K562 (cell line): ENCODE measurements around the gene MAP3K2. TPM values are rescaled to one million over a fixed set of nuclear protein-coding genes. Genes with fewer than 3 reads are reported as not detected.

Experiments
- EHMT2 ChIP-seq: fragments of 450-650 bp; IDR thresholded peaks from 2 replicates; pipeline ENCODE4 v1.6.1; 2018; ENCODE audit warnings: antibody characterized with exemption
- ESRRA ChIP-seq: fragments of 450-650 bp; IDR thresholded peaks from 2 replicates; pipeline ENCODE4 v1.6.1; 2014; ENCODE audit warnings: low read depth, mild to moderate bottlenecking, moderate library complexity, borderline replicate concordance
- HMG20A ChIP-seq: fragments of 450-650 bp; formaldehyde crosslinking; conservative IDR thresholded peaks from 2 replicates; pipeline ENCODE4 v1.4.0; 2020; ENCODE audit warnings: mild to moderate bottlenecking, mixed read lengths
- KLF13 ChIP-seq: fragments of 450-650 bp; IDR thresholded peaks from 2 replicates; pipeline ENCODE4 v1.6.1; 2016; ENCODE audit warnings: missing genetic modification characterization, low read depth, mild to moderate bottlenecking, missing compliant biosample characterization, moderate library complexity, borderline replicate concordance
- MTA1 ChIP-seq: fragments of 450-650 bp; IDR thresholded peaks from 2 replicates; pipeline ENCODE4 v1.6.1; 2017; ENCODE audit warnings: borderline replicate concordance
- RCOR1 ChIP-seq, 2 experiments: IDR thresholded peaks; 2 replicates each; pipeline ENCODE4 v1.6.1; 2012; ENCODE audit warnings: low read depth in 2 of 2, low read length in 2 of 2, borderline replicate concordance in 1 of 2, improper control_type of control experiment in 1 of 2
- TFAM ChIP-seq: fragments of 250-450 bp; sonication (Bioruptor Pico); conservative IDR thresholded peaks from 2 replicates; pipeline ENCODE4 v1.5.0; 2021; ENCODE audit warnings: mild to moderate bottlenecking, moderate library complexity
- ZC3H8 ChIP-seq: fragments of 450-650 bp; IDR thresholded peaks from 2 replicates; pipeline ENCODE4 v1.6.1; 2017
- ZNF23 ChIP-seq: fragments of 250-450 bp; sonication (Bioruptor Pico); IDR thresholded peaks from 2 replicates; pipeline ENCODE4 v1.4.0; 2020; ENCODE audit warnings: mild to moderate bottlenecking
- ZNF507 ChIP-seq: conservative IDR thresholded peaks from 2 replicates; pipeline ENCODE4 v1.6.1; 2017; ENCODE audit warnings: missing genetic modification characterization, missing compliant biosample characterization
- polyA plus RNA-seq, 8 experiments: library from polyadenylated mRNA; depleted of rRNA in 4 of 8; stranded (reverse) in 5 of 8; unstranded in 3 of 8; fragments of >200 nt; fragmentation: Nextera tagmentation in 2 of 8; fragmentation: Illumina TruSeq in 1 of 8; extraction: Ambion mirVana in 2 of 8; extraction: Trizol in 1 of 8; gene quantifications; 2 replicates each; pipeline versions ENCODE4 v1.2.1 to v1.2.3, GENCODE V29; 2011 to 2014; ENCODE audit warnings: inconsistent platforms in 1 of 8, missing spikeins in 1 of 8
- total RNA-seq, 7 experiments: library from RNA; depleted of rRNA in 6 of 7; stranded (reverse); fragments of >200 nt in 6 of 7; fragmentation: Illumina TruSeq in 2 of 7; extraction: Trizol in 2 of 7; gene quantifications; 2 replicates each; pipeline versions ENCODE4 v1.2.1 to v1.2.3, GENCODE V29; 2011 to 2021; ENCODE audit warnings: low replicate concordance in 1 of 7
- TF ChIP-seq, protein P1 (sequence below), 2 experiments: fragments of 450-650 bp in 1 of 2; sonication (generic) in 1 of 2; formaldehyde crosslinking in 1 of 2; IDR thresholded peaks; 2 replicates each; pipeline versions ENCODE4 v1.7.1 to v1.9.0; 2016 to 2022; ENCODE audit warnings: inconsistent platforms in 1 of 2, mild to moderate bottlenecking in 1 of 2, missing genetic modification reagents in 1 of 2
- TF ChIP-seq, protein P2 (sequence below): fragments of 150-350 bp; conservative IDR thresholded peaks from 2 replicates; pipeline ENCODE4 v1.6.1; 2014; ENCODE audit warnings: low read length
- TF ChIP-seq, protein P3 (sequence below): fragments of 450-650 bp; IDR thresholded peaks from 2 replicates; pipeline ENCODE4 v1.6.1; 2014; ENCODE audit warnings: low read depth, mild to moderate bottlenecking, moderate library complexity, borderline replicate concordance

Gene MAP3K2
- total and polyA plus RNA-seq, 9 of the 15 experiments (the other 6 are each of a cell fraction or from before 2014, with no cell fraction given): 1.2 to 14.2 (median 5.7) TPM

DNA sequence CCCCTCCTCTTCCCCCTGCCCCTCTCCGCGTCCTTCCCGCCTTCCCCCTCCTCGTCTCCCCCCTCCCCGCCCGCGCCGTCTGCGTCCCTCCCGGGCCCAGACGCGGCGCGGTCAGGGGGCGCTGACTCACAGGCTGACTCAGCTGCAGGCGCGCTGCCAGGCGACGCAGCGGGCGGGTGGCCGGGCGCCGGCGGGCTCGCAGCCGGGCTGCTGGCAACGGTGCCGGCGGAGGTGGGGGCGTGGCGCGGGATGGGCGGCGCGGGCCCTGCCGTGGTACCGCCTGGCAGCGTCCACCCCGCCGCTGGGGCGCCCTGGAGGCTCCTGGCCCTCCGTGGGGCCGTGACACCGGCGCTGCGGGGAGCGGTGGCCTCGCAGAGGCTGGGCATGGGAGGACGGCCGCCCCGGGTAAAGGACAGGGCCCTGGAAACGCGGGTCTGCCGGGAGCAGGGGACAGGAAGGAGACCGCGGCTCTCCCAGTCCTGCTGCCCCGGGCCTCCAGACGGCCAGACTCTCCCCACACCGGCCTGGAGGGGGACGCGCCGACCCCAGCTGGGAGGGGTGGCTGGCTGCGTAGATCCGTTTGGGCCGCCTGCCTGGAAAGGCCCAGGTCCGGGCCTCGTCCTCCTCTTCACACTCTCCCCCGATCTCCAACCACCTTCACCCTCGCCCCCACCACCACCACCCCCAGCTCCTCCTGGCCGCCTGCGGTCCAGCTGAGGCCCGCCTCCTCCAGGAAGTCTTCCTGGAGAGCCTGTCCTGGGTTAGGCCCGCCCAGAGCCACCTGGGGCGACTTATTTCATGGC lies 20.4 kb upstream of the MAP3K2 start (continued):
- TF ChIP-seq, protein P1, sequence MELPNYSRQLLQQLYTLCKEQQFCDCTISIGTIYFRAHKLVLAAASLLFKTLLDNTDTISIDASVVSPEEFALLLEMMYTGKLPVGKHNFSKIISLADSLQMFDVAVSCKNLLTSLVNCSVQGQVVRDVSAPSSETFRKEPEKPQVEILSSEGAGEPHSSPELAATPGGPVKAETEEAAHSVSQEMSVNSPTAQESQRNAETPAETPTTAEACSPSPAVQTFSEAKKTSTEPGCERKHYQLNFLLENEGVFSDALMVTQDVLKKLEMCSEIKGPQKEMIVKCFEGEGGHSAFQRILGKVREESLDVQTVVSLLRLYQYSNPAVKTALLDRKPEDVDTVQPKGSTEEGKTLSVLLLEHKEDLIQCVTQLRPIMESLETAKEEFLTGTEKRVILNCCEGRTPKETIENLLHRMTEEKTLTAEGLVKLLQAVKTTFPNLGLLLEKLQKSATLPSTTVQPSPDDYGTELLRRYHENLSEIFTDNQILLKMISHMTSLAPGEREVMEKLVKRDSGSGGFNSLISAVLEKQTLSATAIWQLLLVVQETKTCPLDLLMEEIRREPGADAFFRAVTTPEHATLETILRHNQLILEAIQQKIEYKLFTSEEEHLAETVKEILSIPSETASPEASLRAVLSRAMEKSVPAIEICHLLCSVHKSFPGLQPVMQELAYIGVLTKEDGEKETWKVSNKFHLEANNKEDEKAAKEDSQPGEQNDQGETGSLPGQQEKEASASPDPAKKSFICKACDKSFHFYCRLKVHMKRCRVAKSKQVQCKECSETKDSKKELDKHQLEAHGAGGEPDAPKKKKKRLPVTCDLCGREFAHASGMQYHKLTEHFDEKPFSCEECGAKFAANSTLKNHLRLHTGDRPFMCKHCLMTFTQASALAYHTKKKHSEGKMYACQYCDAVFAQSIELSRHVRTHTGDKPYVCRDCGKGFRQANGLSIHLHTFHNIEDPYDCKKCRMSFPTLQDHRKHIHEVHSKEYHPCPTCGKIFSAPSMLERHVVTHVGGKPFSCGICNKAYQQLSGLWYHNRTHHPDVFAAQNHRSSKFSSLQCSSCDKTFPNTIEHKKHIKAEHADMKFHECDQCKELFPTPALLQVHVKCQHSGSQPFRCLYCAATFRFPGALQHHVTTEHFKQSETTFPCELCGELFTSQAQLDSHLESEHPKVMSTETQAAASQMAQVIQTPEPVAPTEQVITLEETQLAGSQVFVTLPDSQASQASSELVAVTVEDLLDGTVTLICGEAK (IDR thresholded peaks at IDR 0.05): peak; percentile 28; the same call in 1 of the 2 replicates
- TF ChIP-seq, protein P1 (CRISPR knock-in tag; IDR thresholded peaks at IDR 0.05): no peak
- TF ChIP-seq ESRRA (peak; percentile 40; the same call in 1 of the 2 replicates), EHMT2 (no peak), ZNF507 (tag) (no peak), ZNF23 (CRISPR knock-in tag) (no peak), ZC3H8 (no peak), KLF13 (0 out of 2 replicates have a peak, but pooled peaks have one; percentile 46), HMG20A (no peak), RCOR1 (IDR thresholded peaks at IDR 0.05; ENCODE audit: borderline replicate concordance in 1 of 2, low read depth in 2 of 2, low read length in 2 of 2) (peak in 1 of 2 experiments; percentile 68; a peak in 2 of 4 replicates), TFAM (CRISPR knock-in tag) (no peak), MTA1 (no peak)
- TF ChIP-seq, protein P2, sequence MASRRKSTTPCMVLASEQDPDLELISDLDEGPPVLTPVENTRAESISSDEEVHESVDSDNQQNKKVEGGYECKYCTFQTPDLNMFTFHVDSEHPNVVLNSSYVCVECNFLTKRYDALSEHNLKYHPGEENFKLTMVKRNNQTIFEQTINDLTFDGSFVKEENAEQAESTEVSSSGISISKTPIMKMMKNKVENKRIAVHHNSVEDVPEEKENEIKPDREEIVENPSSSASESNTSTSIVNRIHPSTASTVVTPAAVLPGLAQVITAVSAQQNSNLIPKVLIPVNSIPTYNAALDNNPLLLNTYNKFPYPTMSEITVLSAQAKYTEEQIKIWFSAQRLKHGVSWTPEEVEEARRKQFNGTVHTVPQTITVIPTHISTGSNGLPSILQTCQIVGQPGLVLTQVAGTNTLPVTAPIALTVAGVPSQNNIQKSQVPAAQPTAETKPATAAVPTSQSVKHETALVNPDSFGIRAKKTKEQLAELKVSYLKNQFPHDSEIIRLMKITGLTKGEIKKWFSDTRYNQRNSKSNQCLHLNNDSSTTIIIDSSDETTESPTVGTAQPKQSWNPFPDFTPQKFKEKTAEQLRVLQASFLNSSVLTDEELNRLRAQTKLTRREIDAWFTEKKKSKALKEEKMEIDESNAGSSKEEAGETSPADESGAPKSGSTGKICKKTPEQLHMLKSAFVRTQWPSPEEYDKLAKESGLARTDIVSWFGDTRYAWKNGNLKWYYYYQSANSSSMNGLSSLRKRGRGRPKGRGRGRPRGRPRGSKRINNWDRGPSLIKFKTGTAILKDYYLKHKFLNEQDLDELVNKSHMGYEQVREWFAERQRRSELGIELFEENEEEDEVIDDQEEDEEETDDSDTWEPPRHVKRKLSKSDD: no peak
- TF ChIP-seq, protein P3, sequence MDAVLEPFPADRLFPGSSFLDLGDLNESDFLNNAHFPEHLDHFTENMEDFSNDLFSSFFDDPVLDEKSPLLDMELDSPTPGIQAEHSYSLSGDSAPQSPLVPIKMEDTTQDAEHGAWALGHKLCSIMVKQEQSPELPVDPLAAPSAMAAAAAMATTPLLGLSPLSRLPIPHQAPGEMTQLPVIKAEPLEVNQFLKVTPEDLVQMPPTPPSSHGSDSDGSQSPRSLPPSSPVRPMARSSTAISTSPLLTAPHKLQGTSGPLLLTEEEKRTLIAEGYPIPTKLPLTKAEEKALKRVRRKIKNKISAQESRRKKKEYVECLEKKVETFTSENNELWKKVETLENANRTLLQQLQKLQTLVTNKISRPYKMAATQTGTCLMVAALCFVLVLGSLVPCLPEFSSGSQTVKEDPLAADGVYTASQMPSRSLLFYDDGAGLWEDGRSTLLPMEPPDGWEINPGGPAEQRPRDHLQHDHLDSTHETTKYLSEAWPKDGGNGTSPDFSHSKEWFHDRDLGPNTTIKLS: 0 out of 2 replicates have a peak, but pooled peaks have one; percentile 42
